Stimulated activated CD4-positive, alpha-beta T cell treated with anti-CD3 and anti-CD28 coated beads, TNF-alpha, amount 100 ng/mL, for 24 hours (primary cell): ENCODE measurements around the gene MLXIPL.

Source experiments
- DNase-seq, 3 experiments: peaks; one replicate each; pipeline ENCODE4 v3.0.0-alpha.2; 2020; ENCODE audit warnings: low read depth in 3 of 3

MLXIPL gene

DNA sequence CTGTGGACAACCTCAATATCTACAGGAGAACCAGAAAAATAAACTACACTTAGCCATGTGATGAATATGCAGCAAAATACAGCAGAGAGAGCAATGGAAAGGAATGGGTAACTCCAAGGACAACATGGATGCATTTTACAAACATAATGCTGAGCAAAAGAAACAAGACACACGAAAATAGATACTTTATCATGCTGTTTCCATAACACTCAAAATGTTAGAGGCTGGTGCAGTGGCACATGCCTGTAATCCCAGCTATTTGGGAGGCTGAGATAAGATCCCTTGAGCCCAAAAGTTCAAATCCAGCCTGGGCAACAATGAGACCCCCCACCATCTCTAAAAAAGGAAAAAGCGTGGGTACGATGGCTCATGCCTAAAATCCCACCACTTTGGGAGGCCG is 75.1 kb downstream of the MLXIPL start:
- no peak for DNase-seq

DNA sequence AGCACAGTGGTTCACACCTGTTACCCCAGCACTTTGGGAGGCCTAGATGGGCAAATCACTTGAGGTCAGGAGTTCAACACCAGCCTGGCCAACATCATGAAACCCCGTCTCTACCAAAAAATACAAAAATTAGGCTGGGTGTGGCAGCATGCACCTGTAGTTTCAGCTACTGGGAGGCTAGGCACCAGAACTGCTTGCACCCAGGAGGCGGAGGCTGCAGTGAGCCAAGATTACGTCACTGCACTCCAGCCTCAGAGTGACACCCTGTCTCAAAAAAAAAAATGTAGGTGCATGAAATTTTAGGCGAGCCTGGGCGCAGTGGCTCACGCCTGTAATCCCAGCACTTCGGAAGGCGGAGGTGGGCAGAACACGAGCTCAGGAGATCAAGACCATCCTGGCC is 76.5 kb downstream of the MLXIPL start:
- DNase-seq: no peak

DNA sequence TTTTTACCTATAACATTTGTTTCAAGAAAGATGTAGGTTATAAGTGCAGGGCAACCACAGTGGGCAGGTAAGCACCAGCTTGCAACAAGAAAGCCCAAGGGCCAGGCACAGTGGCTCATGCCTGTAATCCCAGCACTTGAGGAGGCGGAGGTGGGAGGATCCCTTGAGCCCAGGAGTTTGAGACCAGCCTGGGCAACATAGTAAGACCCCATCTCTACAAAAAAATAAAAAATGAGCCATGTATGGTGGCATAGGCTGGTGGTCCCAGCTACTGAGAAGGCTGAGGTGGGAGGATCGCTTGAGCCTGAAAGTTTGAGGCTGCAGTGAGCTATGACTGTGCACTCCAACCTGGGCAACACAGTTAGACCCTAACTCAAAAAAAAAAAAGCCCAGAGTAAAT is 79.6 kb downstream of the MLXIPL start:
- DNase-seq: no peak
